Effector memory CD4-positive, alpha-beta T cell (primary cell): ENCODE measurements around the gene RALY.

Experiments
- DNase-seq, 3 donors: peaks; one replicate each; pipeline ENCODE4 v3.0.0-alpha.2; 2020
- H3K27ac ChIP-seq: 2 replicates; pipeline ENCODE4 v1.7.0; 2013; ENCODE audit warnings: mild to moderate bottlenecking, low read length, moderate library complexity; ENCODE audit not compliant: insufficient read depth, poor library complexity, severe bottlenecking
- H3K27me3 ChIP-seq: replicated peaks from 2 replicates; pipeline ENCODE4 v1.7.0; 2013; ENCODE audit warnings: mild to moderate bottlenecking, low read length; ENCODE audit not compliant: insufficient read depth, control insufficient read depth, poor library complexity, severe bottlenecking
- H3K36me3 ChIP-seq: 2 replicates; pipeline ENCODE4 v1.7.0; 2013; ENCODE audit warnings: mild to moderate bottlenecking, low read length, moderate library complexity; ENCODE audit not compliant: control insufficient read depth, insufficient read depth
- H3K4me1 ChIP-seq: 2 replicates; pipeline ENCODE4 v1.7.0; 2013; ENCODE audit warnings: low read length, mild to moderate bottlenecking; ENCODE audit not compliant: control insufficient read depth, insufficient read depth, poor library complexity, severe bottlenecking
- H3K4me3 ChIP-seq: 2 replicates; pipeline ENCODE4 v1.7.0; 2013; ENCODE audit warnings: low read length, low read depth, mild to moderate bottlenecking; ENCODE audit not compliant: insufficient read depth, poor library complexity, severe bottlenecking
- H3K9me3 ChIP-seq: 2 replicates; pipeline ENCODE4 v1.7.0; 2013; ENCODE audit warnings: mild to moderate bottlenecking, low read length, moderate library complexity; ENCODE audit not compliant: control insufficient read depth

The RALY gene

DNA sequence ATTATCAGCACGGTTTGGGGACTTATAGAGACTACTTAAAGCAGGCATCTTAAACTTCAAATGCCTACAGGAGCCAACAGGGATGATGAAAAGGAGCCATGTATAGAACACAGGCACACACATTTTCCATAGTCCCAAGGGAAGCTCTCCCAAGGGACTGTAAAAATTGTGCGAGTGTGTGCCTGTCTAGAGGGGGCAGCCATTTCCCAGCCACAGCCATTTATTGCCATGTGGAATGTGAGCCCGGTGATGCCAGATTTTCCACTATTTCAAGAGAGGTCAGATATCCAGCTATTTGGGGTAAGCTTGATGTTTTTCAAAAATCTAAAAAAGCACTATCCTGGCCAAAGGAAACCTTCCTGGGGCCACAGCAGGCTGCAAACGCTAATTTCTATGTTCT is 24.1 kb upstream of the RALY start:
- Histone ChIP-seq H3K4me3 (no peak overlapping the region), H3K36me3 (no peaks in the 10 kb centered on the region), H3K27ac (no peak overlapping the region), H3K27me3 (no peaks in the 10 kb centered on the region), H3K9me3 (no peaks in the 10 kb centered on the region), H3K4me1 (no peaks in the 10 kb centered on the region)
- DNase-seq, result no peak

DNA sequence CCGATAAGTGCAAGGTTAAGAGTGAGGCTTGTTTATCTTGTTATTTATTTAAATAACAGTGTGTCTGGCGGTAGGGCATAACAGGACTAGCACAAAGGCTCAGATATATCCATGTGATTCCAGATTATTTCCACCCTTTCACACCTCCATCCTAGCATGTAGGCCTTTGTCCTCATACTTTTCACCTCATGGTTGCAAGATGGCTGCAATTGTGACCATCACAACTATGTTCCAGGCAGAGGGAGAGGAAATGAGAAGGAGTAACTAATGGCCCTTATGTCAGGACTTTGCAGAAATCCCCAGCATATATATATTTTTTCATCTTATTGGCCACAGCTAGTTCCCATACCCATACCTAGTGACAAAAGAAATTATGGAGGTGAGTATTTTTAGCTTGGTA is 23.5 kb upstream of the RALY start:
- Histone ChIP-seq H3K9me3 (no peaks in the 10 kb centered on the region), H3K27me3 (no peaks in the 10 kb centered on the region), H3K4me1 (no peaks in the 10 kb centered on the region), H3K4me3 (no peak overlapping the region), H3K27ac (no peak overlapping the region), H3K36me3 (no peaks in the 10 kb centered on the region)
- DNase-seq, result no peak

DNA sequence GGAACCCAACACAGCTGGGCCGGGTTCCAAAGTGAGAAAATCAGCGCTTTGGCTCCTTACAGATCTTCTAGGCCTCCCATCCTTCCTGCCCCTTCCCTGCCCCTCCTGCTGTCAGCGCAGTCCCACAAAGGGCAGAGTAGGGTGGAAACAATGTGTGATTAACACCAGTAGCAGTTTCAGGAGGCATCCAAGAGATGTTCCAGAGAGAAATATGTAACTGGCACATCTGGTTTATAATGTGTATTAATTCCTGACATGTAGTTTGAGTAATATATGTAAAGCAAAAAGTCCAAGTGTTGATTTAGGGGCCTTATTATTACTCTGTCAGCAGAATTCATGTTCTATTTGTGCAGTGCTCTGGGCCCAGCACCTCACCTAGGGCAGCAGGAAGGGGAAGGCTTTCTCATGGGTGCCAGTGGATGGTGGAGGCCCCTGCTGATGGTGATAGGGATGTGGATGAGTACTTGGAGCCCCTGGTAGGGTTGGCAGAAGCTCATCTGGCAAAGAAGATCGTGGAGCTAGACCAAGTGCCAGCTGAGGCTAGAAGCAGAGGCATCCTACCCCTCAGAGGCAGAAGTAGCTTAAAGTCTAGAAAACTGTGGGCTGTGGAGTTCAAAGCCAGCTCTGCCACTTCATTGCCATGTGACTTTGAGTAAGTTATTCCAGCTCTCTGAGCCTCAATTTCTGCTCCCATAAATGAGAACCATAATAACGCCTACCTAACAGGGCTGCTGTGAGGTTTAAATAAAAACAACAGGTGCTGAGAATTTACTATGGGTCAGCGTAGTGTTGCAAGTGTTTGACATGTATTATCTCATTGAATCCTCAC is 22.4 kb upstream of the RALY start:
- no peaks in the 10 kb centered on the region for H3K4me1 ChIP-seq
- no peaks in the 10 kb centered on the region for H3K27me3 ChIP-seq
- no peak overlapping the region for H3K4me3 ChIP-seq
- no peak overlapping the region for H3K27ac ChIP-seq
- no peaks in the 10 kb centered on the region for H3K9me3 ChIP-seq
- no peaks in the 10 kb centered on the region for H3K36me3 ChIP-seq
- no peak for DNase-seq

GRCh38 chr20:33976959-33977358 is 16.8 kb upstream of the RALY start:
- no peaks in the 10 kb centered on the region for H3K9me3 ChIP-seq
- no peaks in the 10 kb centered on the region for H3K27me3 ChIP-seq
- no peaks in the 10 kb centered on the region for H3K36me3 ChIP-seq
- DNase-seq, result no peak
- no peak overlapping the region for H3K4me3 ChIP-seq
- H3K4me1 ChIP-seq, result no peaks in the 10 kb centered on the region
- no peak overlapping the region for H3K27ac ChIP-seq

DNA sequence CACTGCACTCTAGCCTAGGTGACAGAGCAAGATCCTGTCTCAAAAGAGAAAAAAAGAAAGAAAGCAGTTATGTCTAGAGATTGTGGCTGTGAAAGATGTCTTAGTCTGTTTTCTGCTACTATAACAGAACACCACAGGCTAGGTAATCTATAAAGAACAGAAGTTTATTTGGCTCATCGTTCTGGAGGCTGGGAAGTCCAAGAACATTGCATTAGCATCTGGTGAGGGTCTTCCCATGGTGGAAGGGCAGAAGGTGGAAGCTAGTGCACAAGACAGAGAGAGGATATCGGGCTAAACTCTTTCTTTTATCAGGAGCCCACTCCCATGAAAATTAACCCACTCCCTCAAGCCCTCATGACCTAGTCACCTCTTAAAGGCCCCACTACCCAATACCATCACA is 16.2 kb upstream of the RALY start:
- Histone ChIP-seq H3K9me3 (no peaks in the 10 kb centered on the region), H3K4me3 (no peak overlapping the region), H3K27me3 (no peaks in the 10 kb centered on the region), H3K4me1 (no peaks in the 10 kb centered on the region), H3K36me3 (no peaks in the 10 kb centered on the region), H3K27ac (no peak overlapping the region)
- DNase-seq, result no peak

DNA sequence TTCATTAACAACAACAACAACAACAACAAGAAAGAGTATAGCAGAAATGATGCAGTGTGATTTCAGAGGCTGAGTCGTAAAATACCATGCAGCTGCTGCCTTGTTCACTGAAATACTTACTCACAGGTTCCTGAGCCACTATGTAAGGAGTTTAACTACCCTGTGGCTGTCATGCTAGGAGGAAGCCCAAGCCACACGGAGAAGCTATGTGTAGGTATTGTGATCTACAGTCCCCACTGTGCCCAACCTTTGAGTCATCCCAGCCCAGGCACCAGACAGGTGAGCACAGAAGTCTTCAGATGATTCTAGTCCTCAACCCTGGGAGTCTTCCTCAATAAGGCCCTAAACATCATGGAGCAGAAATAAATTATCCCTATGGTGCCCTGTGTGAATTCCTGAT is 14.6 kb upstream of the RALY start:
- H3K27ac ChIP-seq, result no peak overlapping the region
- H3K36me3 ChIP-seq, result no peaks in the 10 kb centered on the region
- no peaks in the 10 kb centered on the region for H3K9me3 ChIP-seq
- no peak for DNase-seq
- H3K27me3 ChIP-seq, result no peaks in the 10 kb centered on the region
- no peaks in the 10 kb centered on the region for H3K4me1 ChIP-seq
- H3K4me3 ChIP-seq, result no peak overlapping the region

DNA sequence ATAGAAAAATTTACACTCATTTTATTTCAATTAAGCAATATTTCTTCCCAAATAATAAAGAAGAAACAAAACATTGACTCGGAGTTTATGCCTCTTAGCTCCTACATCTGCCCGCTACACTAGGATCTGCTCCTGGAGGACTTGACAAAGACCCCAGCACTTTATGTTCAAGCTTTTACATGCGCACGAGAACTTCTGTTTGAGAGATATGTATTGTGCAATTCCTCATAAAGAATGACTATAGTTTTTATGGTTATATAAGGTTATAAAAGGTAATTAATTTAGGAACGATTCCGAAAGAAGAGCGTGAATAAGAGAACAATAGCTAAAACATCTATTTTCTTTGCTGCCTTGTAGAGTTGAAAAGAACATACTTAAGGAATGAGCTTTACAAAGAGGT is 12.4 kb upstream of the RALY start:
- Histone ChIP-seq H3K4me1 (no peaks in the 10 kb centered on the region), H3K27me3 (no peaks in the 10 kb centered on the region), H3K36me3 (no peaks in the 10 kb centered on the region), H3K27ac (no peak overlapping the region), H3K9me3 (no peaks in the 10 kb centered on the region), H3K4me3 (no peak overlapping the region)
- no peak for DNase-seq

DNA sequence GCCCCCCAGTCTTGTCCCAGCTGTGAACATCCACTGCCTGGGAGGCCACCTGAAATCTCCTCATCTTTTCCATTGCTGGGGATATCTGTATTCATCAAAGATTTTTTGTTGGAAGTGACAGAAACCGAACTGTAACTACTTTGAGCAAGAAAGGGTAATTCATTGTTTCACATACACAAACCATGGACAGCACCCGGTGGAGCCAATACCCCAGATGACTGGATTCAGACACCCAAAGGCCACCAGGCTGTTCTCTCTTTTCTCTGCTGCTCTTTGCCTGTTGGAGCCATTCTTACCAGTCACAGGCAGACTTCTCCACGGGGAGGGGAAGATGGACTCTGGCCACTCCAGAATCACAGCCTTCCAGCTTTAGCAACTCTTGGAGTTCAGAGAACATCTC is 11.7 kb upstream of the RALY start:
- no peak for DNase-seq
- no peaks in the 10 kb centered on the region for H3K36me3 ChIP-seq
- H3K4me1 ChIP-seq, result no peaks in the 10 kb centered on the region
- no peak overlapping the region for H3K27ac ChIP-seq
- no peaks in the 10 kb centered on the region for H3K27me3 ChIP-seq
- no peaks in the 10 kb centered on the region for H3K9me3 ChIP-seq
- no peak overlapping the region for H3K4me3 ChIP-seq

GRCh38 chr20:33983371-33983770 is 10.3 kb upstream of the RALY start:
- DNase-seq, result no peak
- no peaks in the 10 kb centered on the region for H3K9me3 ChIP-seq
- no peaks in the 10 kb centered on the region for H3K36me3 ChIP-seq
- no peak overlapping the region for H3K27ac ChIP-seq
- no peaks in the 10 kb centered on the region for H3K27me3 ChIP-seq
- H3K4me1 ChIP-seq, result no peaks in the 10 kb centered on the region
- H3K4me3 ChIP-seq, result no peak overlapping the region

DNA sequence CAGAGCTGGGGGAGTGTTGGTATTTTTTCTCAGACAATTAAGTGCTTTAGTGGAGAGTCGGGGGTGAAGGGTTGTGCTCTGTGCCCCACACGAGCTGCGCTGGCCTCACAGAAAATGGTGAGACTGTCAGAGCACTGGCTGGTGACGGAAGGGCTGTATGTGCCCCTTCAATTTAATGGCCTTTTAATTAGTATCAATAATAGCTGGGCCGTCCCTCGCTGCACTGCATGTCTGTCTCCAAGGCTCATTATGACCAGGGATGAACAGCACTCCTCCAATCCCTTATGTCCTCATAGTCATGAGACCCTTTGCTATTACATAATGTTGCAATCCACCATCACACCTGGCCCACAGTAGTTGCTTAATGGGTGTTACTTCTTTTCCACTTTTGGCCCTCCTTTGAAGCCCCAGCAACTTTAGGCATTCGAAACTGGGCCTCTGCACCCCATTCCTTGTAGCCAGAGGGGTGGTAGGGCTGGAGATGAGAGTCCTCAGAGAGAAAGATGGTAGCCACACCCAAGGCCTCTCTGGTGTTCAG is 9.5 kb upstream of the RALY start:
- DNase-seq, result no peak
- Histone ChIP-seq H3K4me3 (no peak overlapping the region), H3K27ac (no peak overlapping the region), H3K27me3 (no peaks in the 10 kb centered on the region), H3K4me1 (no peaks in the 10 kb centered on the region), H3K36me3 (no peaks in the 10 kb centered on the region), H3K9me3 (no peaks in the 10 kb centered on the region)
